Hair follicular keratinocyte (primary cell): ENCODE measurements around the gene ART4. TPM values are rescaled to one million over a fixed set of nuclear protein-coding genes. Genes with fewer than 3 reads are reported as not detected.

ENCODE experiments used
- total RNA-seq: library from RNA; depleted of rRNA; stranded (reverse); fragments of >200 nt; gene quantifications from 2 replicates; pipeline ENCODE4 v1.2.3, GENCODE V29; 2015

The ART4 gene, protein sequence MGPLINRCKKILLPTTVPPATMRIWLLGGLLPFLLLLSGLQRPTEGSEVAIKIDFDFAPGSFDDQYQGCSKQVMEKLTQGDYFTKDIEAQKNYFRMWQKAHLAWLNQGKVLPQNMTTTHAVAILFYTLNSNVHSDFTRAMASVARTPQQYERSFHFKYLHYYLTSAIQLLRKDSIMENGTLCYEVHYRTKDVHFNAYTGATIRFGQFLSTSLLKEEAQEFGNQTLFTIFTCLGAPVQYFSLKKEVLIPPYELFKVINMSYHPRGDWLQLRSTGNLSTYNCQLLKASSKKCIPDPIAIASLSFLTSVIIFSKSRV
- not detected in 2 replicates for total RNA-seq

DNA sequence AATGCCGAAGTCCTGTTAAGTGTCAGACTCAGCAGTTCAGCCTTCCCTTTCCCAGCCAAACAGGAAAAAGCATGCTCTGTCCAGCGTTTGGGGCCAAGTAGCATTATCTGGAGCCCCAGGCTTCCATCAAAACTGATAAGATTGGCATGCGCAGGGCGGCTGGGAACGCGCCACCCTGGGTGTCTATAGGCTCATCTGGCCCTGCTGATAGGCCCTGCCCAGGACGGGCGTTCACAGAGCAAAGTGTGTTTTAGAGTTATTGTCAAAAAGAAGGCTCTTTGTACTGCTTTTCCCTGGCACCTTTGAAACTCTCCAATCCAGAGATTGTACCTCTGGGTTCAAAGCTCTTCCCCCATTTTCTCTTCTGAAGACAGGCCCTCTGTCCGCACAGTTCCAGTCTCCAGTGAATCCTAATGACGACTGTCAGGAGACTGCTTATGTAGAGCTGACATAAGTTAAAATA lies at the start of gene ART4:
TSS of gene ART4 (minus strand) at position 102 of the 463 bp plus-strand sequence. CDS start 413 bp downstream, outside the sequence.

DNA sequence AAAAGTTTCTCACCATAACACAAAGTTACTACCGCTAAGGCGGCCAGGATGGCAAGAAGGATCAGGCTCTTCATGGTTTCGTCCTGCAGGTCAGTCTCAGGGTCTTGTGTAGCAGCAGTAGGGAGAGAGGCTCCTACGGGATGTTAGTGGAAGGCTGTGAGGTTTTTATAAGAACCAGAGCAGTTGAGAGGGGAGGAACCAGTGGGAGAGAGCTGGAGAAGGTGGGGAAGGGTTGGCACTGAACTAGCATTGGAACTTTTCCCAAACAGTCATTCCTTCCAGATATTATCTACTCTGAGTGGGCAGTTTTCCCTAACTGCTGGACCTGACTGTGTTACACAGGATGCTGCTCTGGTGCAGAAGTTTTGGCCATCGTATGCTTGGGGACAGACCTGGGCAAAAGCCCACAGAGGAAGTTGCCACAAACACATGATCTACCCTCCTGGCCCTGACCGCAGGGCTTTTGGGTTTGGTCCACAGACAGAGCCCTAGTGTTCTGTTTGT lies 42.4 kb upstream of the ART4 start, which contains the start of gene MGP:
TSS of gene MGP (minus strand) at position 137 of the 504 bp plus-strand sequence. CDS start at position 74, 63 bp downstream.

DNA sequence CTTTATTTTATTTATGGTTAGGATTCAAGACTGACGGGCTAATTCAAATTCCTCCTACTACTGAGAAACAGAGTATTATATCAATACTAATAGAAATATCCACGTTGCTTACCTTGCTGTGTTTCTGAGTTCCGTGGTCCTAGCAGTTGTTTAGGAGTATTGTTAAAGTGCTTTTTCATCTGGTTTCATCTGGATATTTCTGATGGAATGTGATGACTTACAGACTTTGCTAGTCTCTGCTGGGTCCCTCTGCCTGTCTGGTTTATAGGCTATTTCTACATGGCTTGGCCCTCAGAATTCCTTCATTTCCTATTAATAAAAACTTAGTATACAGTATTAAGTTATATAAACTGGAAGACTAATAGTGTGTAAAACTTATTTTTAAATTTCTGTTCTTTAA lies 29.3 kb downstream of the ART4 start, which contains the start of gene SMCO3:
TSS of gene SMCO3 (minus strand) at position 169 of the 400 bp plus-strand sequence. CDS start 7,502 bp downstream, outside the sequence.

GRCh38 chr12:14803011-14803829 lies 40.1 kb downstream of the ART4 start, which contains the start of the genes C12orf60 and WBP11:
Gene C12orf60, plus strand, starts transcription at chr12:14803670. Its CDS starts 19,266 bp downstream, at chr12:14822936.
Gene WBP11, minus strand, starts transcription at chr12:14803478. Its CDS starts 2,095 bp downstream, at chr12:14801383.

Other genes starting within 250 kb of the ART4 start
- 0.08 TPM in 1 of 2 replicates, not detected in the other for gene GUCY2C, start 146.9 kb downstream of the ART4 start, total RNA-seq
- gene WBP11, start 40.0 kb downstream of the ART4 start, total RNA-seq = 11.3 and 29.8 TPM in 2 replicates
- gene C12orf60, start 39.9 kb downstream of the ART4 start, total RNA-seq = 1.7 and 2.7 TPM in 2 replicates
- not detected in 2 replicates for gene SMCO3, start 29.3 kb downstream of the ART4 start, total RNA-seq
- 0.16 TPM in 1 of 2 replicates, not detected in the other for gene MGP, start 42.3 kb upstream of the ART4 start, total RNA-seq
- 0.08 and 0.19 TPM in 2 replicates for gene ERP27, start 95.0 kb upstream of the ART4 start, total RNA-seq
- 50.9 and 101 TPM in 2 replicates for gene ARHGDIB, start 118.1 kb upstream of the ART4 start, total RNA-seq
- not detected in 2 replicates for gene PDE6H, start 129.5 kb upstream of the ART4 start, total RNA-seq